DOHH2 (cell line): ENCODE data around the gene STK32B.

Experiments
- H3F3A ChIP-seq: fragments of 200-600 bp; sonication (generic), shearing (Covaris generic); 2 replicates; pipeline ENCODE4 v1.6.0; 2016; ENCODE audit warnings: antibody characterized with exemption, mild to moderate bottlenecking; ENCODE audit not compliant: control insufficient read depth, insufficient read depth
- H3K27ac ChIP-seq: fragments of 200-600 bp; sonication (generic); 2 replicates; pipeline ENCODE4 v1.5.1; 2014; ENCODE audit warnings: low read depth, mild to moderate bottlenecking, low read length, moderate library complexity
- H3K27me3 ChIP-seq: fragments of 200-600 bp; sonication (generic); 2 replicates; pipeline ENCODE4 v1.6.1; 2014; ENCODE audit warnings: mild to moderate bottlenecking, low read length, mixed read lengths; ENCODE audit not compliant: control insufficient read depth
- H3K36me3 ChIP-seq: fragments of 200-600 bp; sonication (generic); 2 replicates; pipeline ENCODE4 v1.6.1; 2014; ENCODE audit warnings: mild to moderate bottlenecking, low read length, moderate library complexity, mixed read lengths; ENCODE audit not compliant: control insufficient read depth
- H3K4me1 ChIP-seq: fragments of 200-600 bp; sonication (generic); 2 replicates; pipeline ENCODE4 v1.6.1; 2014; ENCODE audit warnings: mild to moderate bottlenecking, low read length, mixed read lengths; ENCODE audit not compliant: control insufficient read depth
- H3K4me2 ChIP-seq: fragments of 200-600 bp; sonication (generic); 2 replicates; pipeline ENCODE4 v1.6.0; 2014; ENCODE audit warnings: mild to moderate bottlenecking, low read length, moderate library complexity
- H3K4me3 ChIP-seq: fragments of 200-600 bp; sonication (generic); 2 replicates; pipeline ENCODE4 v1.5.1; 2014; ENCODE audit warnings: mild to moderate bottlenecking, low read length, mixed read lengths
- H3K79me2 ChIP-seq: fragments of 200-600 bp; sonication (generic); 2 replicates; pipeline ENCODE4 v1.6.1; 2014; ENCODE audit warnings: mild to moderate bottlenecking, low read length, mixed read lengths; ENCODE audit not compliant: control insufficient read depth
- H3K9me2 ChIP-seq: fragments of 200-600 bp; sonication (generic); replicated peaks from 2 replicates; pipeline ENCODE4 v1.6.1; 2014; ENCODE audit warnings: mild to moderate bottlenecking, low read length, mixed read lengths; ENCODE audit not compliant: control insufficient read depth
- H3K9me3 ChIP-seq: fragments of 200-600 bp; sonication (generic); 2 replicates; pipeline ENCODE4 v1.6.1; 2014; ENCODE audit warnings: antibody characterized with exemption, low read length, mixed read lengths; ENCODE audit not compliant: control insufficient read depth, insufficient read depth
- H4K20me1 ChIP-seq: fragments of 200-600 bp; sonication (generic); 2 replicates; pipeline ENCODE4 v1.6.0; 2014; ENCODE audit warnings: low read depth, mild to moderate bottlenecking, antibody characterized with exemption, low read length, moderate library complexity; ENCODE audit not compliant: control insufficient read depth, insufficient read depth
- CTCF ChIP-seq: fragments of 200-600 bp; sonication (generic); IDR thresholded peaks from one replicate; pipeline ENCODE4 v1.5.1; 2014; ENCODE audit warnings: antibody characterized with exemption, mild to moderate bottlenecking, low read depth, low read length; ENCODE audit not compliant: poor library complexity, severe bottlenecking
- EZH2phosphoT487 ChIP-seq: fragments of 200-600 bp; sonication (generic); IDR thresholded peaks from 2 replicates; pipeline ENCODE4 v1.6.1; 2017; ENCODE audit warnings: borderline replicate concordance, mild to moderate bottlenecking, antibody characterized with exemption, low read length, moderate library complexity, mixed read lengths

Gene STK32B

GRCh38 chr4:5110901-5111300 lies 59.6 kb downstream of the STK32B start:
- TF ChIP-seq EZH2phosphoT487 (no peak), CTCF (no peak)
- Histone ChIP-seq H3K27ac (no peak overlapping the region), H3K4me2 (no peak overlapping the region), H3K9me3 (no peaks in the 10 kb centered on the region), H3F3A (no peaks in the 10 kb centered on the region), H3K4me1 (no peaks in the 10 kb centered on the region), H3K36me3 (no peaks in the 10 kb centered on the region), H3K4me3 (no peak overlapping the region), H3K27me3 (no peaks in the 10 kb centered on the region), H3K9me2 (no peaks in the 10 kb centered on the region), H4K20me1 (no peaks in the 10 kb centered on the region), H3K79me2 (no peaks in the 10 kb centered on the region)

- TF ChIP-seq EZH2phosphoT487 (no peak), CTCF (no peak)
- Histone ChIP-seq H3K4me3 (no peak overlapping the region), H3K27me3 (no peaks in the 10 kb centered on the region), H3K4me2 (no peak overlapping the region), H3K4me1 (no peaks in the 10 kb centered on the region), H3K27ac (no peak overlapping the region), H3K79me2 (no peaks in the 10 kb centered on the region), H3K36me3 (no peaks in the 10 kb centered on the region), H4K20me1 (no peaks in the 10 kb centered on the region), H3K9me2 (no peaks in the 10 kb centered on the region), H3F3A (no peaks in the 10 kb centered on the region), H3K9me3 (no peaks in the 10 kb centered on the region)
These were observed 61.2 kb downstream of the STK32B start for GRCh38 chr4:5112333-5113095.

- Histone ChIP-seq H3K4me1 (no peaks in the 10 kb centered on the region), H3K27ac (no peak overlapping the region), H3F3A (no peaks in the 10 kb centered on the region), H3K36me3 (no peaks in the 10 kb centered on the region), H3K9me2 (no peaks in the 10 kb centered on the region), H4K20me1 (no peaks in the 10 kb centered on the region), H3K4me2 (no peak overlapping the region), H3K9me3 (no peaks in the 10 kb centered on the region), H3K79me2 (no peaks in the 10 kb centered on the region), H3K27me3 (no peaks in the 10 kb centered on the region), H3K4me3 (no peak overlapping the region)
- TF ChIP-seq CTCF (no peak), EZH2phosphoT487 (no peak)
These were observed 63.7 kb downstream of the STK32B start for GRCh38 chr4:5114950-5115349.
